Natural killer cell (primary cell): Measurements from ENCODE around the gene IL36B. TPM values are rescaled to one million over a fixed set of nuclear protein-coding genes. Genes with fewer than 3 reads are reported as not detected.

Experiments used
- ATAC-seq, 3 donors: fragments of 150-1000 bp in 2 of 3; fragments of 200-7000 bp in 1 of 3; cut with Tn5 transposase; 1 replicate in 1 of 3; 2 replicates in 2 of 3; pipeline ENCODE4 v1.10.0; 2021; ENCODE audit warnings: mild to moderate bottlenecking in 2 of 3, moderate library complexity in 2 of 3
- DNase-seq, 2 donors: peaks; one replicate each; pipeline versions ENCODE4 v3.0.0 to v3.0.0-alpha.2; 2013 to 2021; ENCODE audit warnings: mixed read lengths in 1 of 2
- H3K27ac ChIP-seq: one replicate; pipeline ENCODE4 v1.5.1; 2013; ENCODE audit warnings: mild to moderate bottlenecking, low read length
- H3K27me3 ChIP-seq: one replicate; pipeline ENCODE4 v1.6.1; 2013; ENCODE audit warnings: low read length; ENCODE audit not compliant: control insufficient read depth, insufficient read depth
- H3K36me3 ChIP-seq: one replicate; pipeline ENCODE4 v1.6.1; 2013; ENCODE audit warnings: low read length; ENCODE audit not compliant: control insufficient read depth, insufficient read depth
- H3K4me1 ChIP-seq: one replicate; pipeline ENCODE4 v1.6.1; 2013; ENCODE audit warnings: low read length; ENCODE audit not compliant: control insufficient read depth, insufficient read depth
- H3K4me3 ChIP-seq: one replicate; pipeline ENCODE4 v1.5.1; 2013; ENCODE audit warnings: low read length
- H3K9me3 ChIP-seq: one replicate; pipeline ENCODE4 v1.6.1; 2013; ENCODE audit warnings: low read length; ENCODE audit not compliant: control insufficient read depth, insufficient read depth
- H3K27ac Mint-ChIP-seq, 2 donors: one replicate each; pipeline ENCODE4 v1.8.0; 2022; ENCODE audit warnings: mild to moderate bottlenecking in 2 of 2, mixed read lengths in 2 of 2, moderate library complexity in 1 of 2
- H3K27me3 Mint-ChIP-seq, 2 donors: one replicate each; pipeline ENCODE4 v1.8.0; 2022; ENCODE audit warnings: low read depth in 2 of 2, mixed read lengths in 2 of 2
- H3K36me3 Mint-ChIP-seq: one replicate; pipeline ENCODE4 v1.8.0; 2022; ENCODE audit warnings: mixed read lengths
- H3K4me1 Mint-ChIP-seq, 2 donors: one replicate each; pipeline ENCODE4 v1.8.0; 2022; ENCODE audit warnings: mixed read lengths in 2 of 2
- H3K4me3 Mint-ChIP-seq: one replicate; pipeline ENCODE4 v1.8.0; 2022; ENCODE audit warnings: mild to moderate bottlenecking, moderate library complexity, mixed read lengths
- H3K9me3 Mint-ChIP-seq, 2 donors: one replicate each; pipeline ENCODE4 v1.8.0; 2022; ENCODE audit warnings: mixed read lengths in 2 of 2
- WGBS: methylation state at CpG from one replicate; pipeline ENCODE4 v1.1.7; 2013; ENCODE audit warnings: missing lambda C conversion rate; ENCODE audit not compliant: insufficient coverage; 5-methylcytosine and 5-hydroxymethylcytosine counted together
- intact Hi-C: fragments of 100-400 bp; cut with micrococcal nuclease; formaldehyde crosslinking; loops from one replicate; pipeline ENCODE4 v1.14.2; 2022
- total RNA-seq, 4 donors: library from RNA; stranded (reverse); fragments of 120-200 nt in 1 of 4; gene quantifications; one replicate each; pipeline versions ENCODE4 v1.2.3 to v1.2.4, GENCODE V29; 2013 to 2022
- TF ChIP-seq, protein P1 (sequence below): fragments of 200-600 bp; IDR thresholded peaks from one replicate; pipeline ENCODE4 v1.8.0; 2022; ENCODE audit warnings: antibody characterized with exemption

IL36B gene
- total RNA-seq, 3 donors from 2014 or later (not counting 1 experiment from before 2014, with no cell fraction given): not detected

DNA sequence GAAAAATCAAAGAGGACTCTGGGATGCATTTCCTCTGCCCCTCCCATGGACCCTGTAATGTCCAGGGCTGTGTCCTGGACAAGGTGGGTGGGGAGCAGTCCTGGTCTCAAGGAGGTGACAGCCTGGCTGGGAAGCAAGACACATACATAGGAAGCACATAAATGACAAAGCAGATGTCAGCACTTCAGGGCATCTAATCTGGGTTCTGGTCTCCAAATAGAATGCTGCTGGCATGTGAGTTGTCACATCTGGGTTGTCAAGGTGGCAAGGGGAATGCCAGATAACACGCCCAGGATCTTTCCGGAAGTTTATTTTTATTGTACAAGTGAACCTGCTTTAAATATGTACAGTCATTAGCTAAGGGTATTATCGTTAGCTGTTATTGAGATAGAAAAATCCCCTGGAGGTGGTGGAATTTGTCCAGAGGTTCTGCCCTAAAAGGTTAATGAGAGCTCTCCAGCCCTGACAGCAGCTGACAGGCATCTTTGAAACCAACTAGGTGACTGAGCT, 20.7 kb upstream of the IL36B start:
- ATAC-seq (no peak), DNase-seq (no peak)
- intact Hi-C loops: no loop called here
- TF ChIP-seq, protein P1, sequence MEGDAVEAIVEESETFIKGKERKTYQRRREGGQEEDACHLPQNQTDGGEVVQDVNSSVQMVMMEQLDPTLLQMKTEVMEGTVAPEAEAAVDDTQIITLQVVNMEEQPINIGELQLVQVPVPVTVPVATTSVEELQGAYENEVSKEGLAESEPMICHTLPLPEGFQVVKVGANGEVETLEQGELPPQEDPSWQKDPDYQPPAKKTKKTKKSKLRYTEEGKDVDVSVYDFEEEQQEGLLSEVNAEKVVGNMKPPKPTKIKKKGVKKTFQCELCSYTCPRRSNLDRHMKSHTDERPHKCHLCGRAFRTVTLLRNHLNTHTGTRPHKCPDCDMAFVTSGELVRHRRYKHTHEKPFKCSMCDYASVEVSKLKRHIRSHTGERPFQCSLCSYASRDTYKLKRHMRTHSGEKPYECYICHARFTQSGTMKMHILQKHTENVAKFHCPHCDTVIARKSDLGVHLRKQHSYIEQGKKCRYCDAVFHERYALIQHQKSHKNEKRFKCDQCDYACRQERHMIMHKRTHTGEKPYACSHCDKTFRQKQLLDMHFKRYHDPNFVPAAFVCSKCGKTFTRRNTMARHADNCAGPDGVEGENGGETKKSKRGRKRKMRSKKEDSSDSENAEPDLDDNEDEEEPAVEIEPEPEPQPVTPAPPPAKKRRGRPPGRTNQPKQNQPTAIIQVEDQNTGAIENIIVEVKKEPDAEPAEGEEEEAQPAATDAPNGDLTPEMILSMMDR: no peak
- no peak overlapping the region for H3K4me3 ChIP-seq
- H3K36me3 ChIP-seq: no peaks in the 10 kb centered on the region
- no peaks in the 10 kb centered on the region for H3K36me3 Mint-ChIP-seq
- H3K9me3 Mint-ChIP-seq: no peaks in the 10 kb centered on the region
- no peak overlapping the region for H3K27ac ChIP-seq
- no peaks in the 10 kb centered on the region for H3K9me3 ChIP-seq
- no peak overlapping the region for H3K27ac Mint-ChIP-seq
- WGBS: 100% methylated on average over 2 of the region's 3 CpGs
- no peak overlapping the region for H3K4me3 Mint-ChIP-seq
- peaks cover 0 to 8% of the 10 kb centered on the region in 2 donors for H3K27me3 Mint-ChIP-seq
- H3K27me3 ChIP-seq: no peaks in the 10 kb centered on the region
- H3K4me1 Mint-ChIP-seq: peaks cover 6 to 7% of the 10 kb centered on the region in 2 donors
- peaks cover 11% of the 10 kb centered on the region for H3K4me1 ChIP-seq

DNA sequence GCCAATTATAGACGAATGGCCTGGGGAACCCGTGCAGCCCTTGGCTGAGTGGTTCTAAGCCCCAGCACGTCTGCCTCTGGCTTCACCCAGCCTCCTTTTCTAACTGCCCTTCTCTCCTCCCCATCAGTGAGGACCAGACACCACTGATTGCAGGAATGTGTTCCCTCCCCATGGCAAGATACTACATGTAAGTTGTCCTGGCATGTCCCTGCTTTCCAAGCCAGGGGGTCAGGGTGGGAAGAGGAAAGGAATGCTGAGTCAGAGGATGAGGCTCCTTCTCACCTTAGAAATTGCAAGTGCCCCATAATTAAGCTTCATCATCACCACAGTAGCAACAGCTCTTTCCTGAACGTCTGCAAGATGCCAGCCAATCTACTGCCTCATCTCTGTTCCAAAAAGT, 19.9 kb upstream of the IL36B start:
- no peak for DNase-seq
- no peak overlapping the region for H3K27ac ChIP-seq
- H3K4me3 ChIP-seq: no peak overlapping the region
- no peaks in the 10 kb centered on the region for H3K36me3 Mint-ChIP-seq
- TF ChIP-seq, protein P1: no peak
- ATAC-seq: no peak
- no peaks in the 10 kb centered on the region for H3K9me3 Mint-ChIP-seq
- no peaks in the 10 kb centered on the region for H3K27me3 ChIP-seq
- peaks cover 6 to 7% of the 10 kb centered on the region in 2 donors for H3K4me1 Mint-ChIP-seq
- H3K36me3 ChIP-seq: no peaks in the 10 kb centered on the region
- intact Hi-C loops: no loop called here
- H3K4me1 ChIP-seq: peaks cover 11% of the 10 kb centered on the region
- no peak overlapping the region for H3K27ac Mint-ChIP-seq
- H3K27me3 Mint-ChIP-seq: peaks cover 5 to 7% of the 10 kb centered on the region in 2 donors
- H3K4me3 Mint-ChIP-seq: no peak overlapping the region
- H3K9me3 ChIP-seq: no peaks in the 10 kb centered on the region
- 59% methylated on average over 3 of the region's 4 CpGs for WGBS

DNA sequence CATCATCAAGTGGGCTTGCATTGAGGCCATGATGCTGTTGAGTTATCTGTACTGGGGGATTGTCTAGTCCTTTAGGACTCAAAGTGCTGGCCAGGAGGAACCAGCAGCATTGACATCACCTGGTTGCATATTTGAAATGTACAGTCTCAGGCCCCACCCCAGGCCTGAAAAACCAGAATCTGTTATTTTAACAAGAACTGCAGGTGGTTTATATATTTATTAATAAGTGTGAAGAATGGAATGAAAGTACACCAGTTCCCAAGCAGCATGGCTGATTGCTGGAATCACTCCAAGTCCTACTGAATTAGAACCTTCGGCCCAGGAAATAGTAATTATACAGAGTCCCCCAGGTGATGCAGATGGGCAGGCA, 17.9 kb upstream of the IL36B start:
- Mint-ChIP-seq H3K4me3 (no peak overlapping the region), H3K36me3 (no peaks in the 10 kb centered on the region), H3K27ac (no peak overlapping the region), H3K27me3 (peaks cover 4 to 18% of the 10 kb centered on the region in 2 donors), H3K9me3 (no peaks in the 10 kb centered on the region), H3K4me1 (peaks cover 6 to 7% of the 10 kb centered on the region in 2 donors)
- no peak for DNase-seq
- intact Hi-C loops: no loop called here
- TF ChIP-seq, protein P1: no peak
- ATAC-seq: no peak
- H3K27ac ChIP-seq: no peak overlapping the region
- 100% methylated on average over 1 of the region's 1 CpG for WGBS
- no peaks in the 10 kb centered on the region for H3K27me3 ChIP-seq
- peaks cover 11% of the 10 kb centered on the region for H3K4me1 ChIP-seq
- no peaks in the 10 kb centered on the region for H3K9me3 ChIP-seq
- H3K4me3 ChIP-seq: no peak overlapping the region
- no peaks in the 10 kb centered on the region for H3K36me3 ChIP-seq
